SK-N-SH treated with all-trans-retinoic acid at 6 μM for 48 hours (cell line): ENCODE data around the gene DLAT.
A peak's percentile ranks its signal among the peaks of the same experiment; 100 is the strongest.

Source experiments
- ATAC-seq: fragments of 200-7000 bp; cut with Tn5 transposase; 3 replicates; pipeline ENCODE4 v1.9.1; 2020; ENCODE audit warnings: mild to moderate bottlenecking, moderate library complexity
- ARNTL ChIP-seq: fragments of 450-650 bp; formaldehyde crosslinking; IDR thresholded peaks from 2 replicates; pipeline ENCODE4 v1.5.0; 2020; ENCODE audit warnings: low read depth, mild to moderate bottlenecking, moderate library complexity, borderline replicate concordance
- CSDC2 ChIP-seq: fragments of 250-450 bp; sonication (Bioruptor Pico); IDR thresholded peaks from 2 replicates; pipeline ENCODE4 v1.5.0; 2020; ENCODE audit warnings: mild to moderate bottlenecking, moderate library complexity
- ESRRG ChIP-seq: fragments of 250-450 bp; sonication (Bioruptor Pico); IDR thresholded peaks from 2 replicates; pipeline ENCODE4 v1.6.1; 2021; ENCODE audit warnings: mild to moderate bottlenecking
- GLIS3 ChIP-seq: fragments of 250-450 bp; sonication (Bioruptor Pico); IDR thresholded peaks from 2 replicates; pipeline ENCODE4 v1.5.0; 2020; ENCODE audit warnings: mild to moderate bottlenecking, moderate library complexity
- ISL1 ChIP-seq: fragments of 250-450 bp; sonication (Bioruptor Pico); IDR thresholded peaks from 2 replicates; pipeline ENCODE4 v2.1.2; 2022; ENCODE audit warnings: mild to moderate bottlenecking, moderate library complexity
- OSR1 ChIP-seq: fragments of 250-450 bp; sonication (Bioruptor Pico); IDR thresholded peaks from 2 replicates; pipeline ENCODE4 v1.8.0; 2022; ENCODE audit warnings: moderate library complexity, mild to moderate bottlenecking, inconsistent platforms
- PPARA ChIP-seq: fragments of 250-450 bp; sonication (Bioruptor Pico); IDR thresholded peaks from 2 replicates; pipeline ENCODE4 v1.5.0; 2020; ENCODE audit warnings: mild to moderate bottlenecking, borderline replicate concordance
- RARB ChIP-seq: fragments of 250-450 bp; sonication (Bioruptor Pico); IDR thresholded peaks from 2 replicates; pipeline ENCODE4 v1.8.0; 2021; ENCODE audit warnings: mild to moderate bottlenecking, moderate library complexity
- SNAI2 ChIP-seq: fragments of 250-450 bp; sonication (Bioruptor Pico); IDR thresholded peaks from 2 replicates; pipeline ENCODE4 v1.5.0; 2020; ENCODE audit warnings: mild to moderate bottlenecking, moderate library complexity
- TCF4 ChIP-seq: fragments of 250-450 bp; sonication (Bioruptor Pico); IDR thresholded peaks from 2 replicates; pipeline ENCODE4 v1.8.0; 2021; ENCODE audit warnings: mild to moderate bottlenecking, moderate library complexity, borderline replicate concordance
- TOX ChIP-seq: fragments of 250-450 bp; sonication (Bioruptor Pico); IDR thresholded peaks from 2 replicates; pipeline ENCODE4 v1.8.0; 2021; ENCODE audit warnings: mild to moderate bottlenecking, moderate library complexity, borderline replicate concordance
- ZC3H10 ChIP-seq: fragments of 250-450 bp; sonication (Bioruptor Pico); IDR thresholded peaks from 2 replicates; pipeline ENCODE4 v1.5.1; 2021; ENCODE audit warnings: mild to moderate bottlenecking, moderate library complexity
- ZFP3 ChIP-seq: fragments of 250-450 bp; sonication (Bioruptor Pico); IDR thresholded peaks from 2 replicates; pipeline ENCODE4 v1.5.0; 2020; ENCODE audit warnings: mild to moderate bottlenecking, moderate library complexity
- ZFP30 ChIP-seq: fragments of 450-650 bp; formaldehyde crosslinking; IDR thresholded peaks from 2 replicates; pipeline ENCODE4 v1.5.0; 2022; ENCODE audit warnings: mild to moderate bottlenecking, moderate library complexity
- ZNF565 ChIP-seq: fragments of 450-650 bp; formaldehyde crosslinking; conservative IDR thresholded peaks from 2 replicates; pipeline ENCODE4 v1.5.0; 2020; ENCODE audit warnings: low read depth, mild to moderate bottlenecking, moderate library complexity
- ZNF70 ChIP-seq: fragments of 450-650 bp; formaldehyde crosslinking; IDR thresholded peaks from 2 replicates; pipeline ENCODE4 v1.5.0; 2020; ENCODE audit warnings: mild to moderate bottlenecking, moderate library complexity
- ZNF8 ChIP-seq: fragments of 450-650 bp; formaldehyde crosslinking; IDR thresholded peaks from 2 replicates; pipeline ENCODE4 v1.5.0; 2020; ENCODE audit warnings: mild to moderate bottlenecking, moderate library complexity
- TF ChIP-seq, protein P1 (sequence below): fragments of 250-450 bp; sonication (Bioruptor Pico); IDR thresholded peaks from 2 replicates; pipeline ENCODE4 v1.8.0; 2020; ENCODE audit warnings: mild to moderate bottlenecking, moderate library complexity, borderline replicate concordance
- TF ChIP-seq, protein P2 (sequence below): fragments of 250-450 bp; sonication (Bioruptor Pico); IDR thresholded peaks from 2 replicates; pipeline ENCODE4 v1.5.1; 2021; ENCODE audit warnings: mild to moderate bottlenecking, moderate library complexity
- TF ChIP-seq, protein P3 (sequence below): fragments of 250-450 bp; sonication (Bioruptor Pico); IDR thresholded peaks from 2 replicates; pipeline ENCODE4 v1.5.1; 2020; ENCODE audit warnings: low read depth, mild to moderate bottlenecking, moderate library complexity
- TF ChIP-seq, protein P4 (sequence below): fragments of 250-450 bp; sonication (Bioruptor Pico); IDR thresholded peaks from 2 replicates; pipeline ENCODE4 v1.5.0; 2020; ENCODE audit warnings: mild to moderate bottlenecking, moderate library complexity

Gene DLAT

DNA sequence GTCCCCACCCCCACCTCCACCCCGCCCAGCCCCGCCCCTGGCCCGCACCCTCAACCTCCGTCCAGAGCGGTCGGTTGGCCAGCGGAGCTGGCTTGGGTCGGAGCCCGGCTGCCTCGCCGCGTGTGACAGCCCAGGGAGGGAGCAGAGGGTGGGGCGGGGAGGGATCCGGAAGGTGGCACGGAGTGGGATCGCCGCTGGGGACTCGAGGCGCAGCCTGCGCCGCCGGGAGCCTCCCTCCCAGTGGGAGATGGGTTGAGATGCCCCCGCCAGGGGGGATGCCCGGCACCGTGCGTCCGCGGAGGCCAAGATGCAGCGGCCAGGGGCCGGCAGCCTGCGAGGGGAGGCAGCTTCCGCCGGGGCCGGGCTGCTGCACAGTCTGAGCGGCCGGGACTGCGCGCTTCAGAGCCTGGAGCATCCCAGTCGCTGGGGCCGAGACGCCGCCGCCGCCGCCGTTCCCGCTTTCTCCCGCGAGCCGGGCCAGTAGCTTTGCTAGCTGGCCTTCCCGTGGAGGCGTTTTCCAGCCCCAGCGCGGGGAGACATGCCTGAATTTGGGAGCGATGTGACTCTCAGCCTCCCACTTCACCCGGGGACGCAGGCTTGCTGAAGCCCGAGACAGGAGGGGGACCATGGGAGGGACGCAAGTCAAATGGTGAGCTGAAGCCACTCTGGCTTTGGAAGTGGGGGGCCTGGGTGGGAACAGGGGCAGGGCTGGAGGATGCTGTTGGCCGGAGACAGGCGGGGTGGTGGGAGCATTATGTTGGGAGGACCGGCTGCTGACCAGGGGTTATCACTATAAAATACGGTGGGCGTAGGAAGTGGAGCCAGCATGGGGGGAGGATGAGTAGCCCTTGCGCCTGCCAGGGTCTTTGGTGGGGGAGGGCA, 47.8 kb upstream of the DLAT start:
- TF ChIP-seq, protein P1, sequence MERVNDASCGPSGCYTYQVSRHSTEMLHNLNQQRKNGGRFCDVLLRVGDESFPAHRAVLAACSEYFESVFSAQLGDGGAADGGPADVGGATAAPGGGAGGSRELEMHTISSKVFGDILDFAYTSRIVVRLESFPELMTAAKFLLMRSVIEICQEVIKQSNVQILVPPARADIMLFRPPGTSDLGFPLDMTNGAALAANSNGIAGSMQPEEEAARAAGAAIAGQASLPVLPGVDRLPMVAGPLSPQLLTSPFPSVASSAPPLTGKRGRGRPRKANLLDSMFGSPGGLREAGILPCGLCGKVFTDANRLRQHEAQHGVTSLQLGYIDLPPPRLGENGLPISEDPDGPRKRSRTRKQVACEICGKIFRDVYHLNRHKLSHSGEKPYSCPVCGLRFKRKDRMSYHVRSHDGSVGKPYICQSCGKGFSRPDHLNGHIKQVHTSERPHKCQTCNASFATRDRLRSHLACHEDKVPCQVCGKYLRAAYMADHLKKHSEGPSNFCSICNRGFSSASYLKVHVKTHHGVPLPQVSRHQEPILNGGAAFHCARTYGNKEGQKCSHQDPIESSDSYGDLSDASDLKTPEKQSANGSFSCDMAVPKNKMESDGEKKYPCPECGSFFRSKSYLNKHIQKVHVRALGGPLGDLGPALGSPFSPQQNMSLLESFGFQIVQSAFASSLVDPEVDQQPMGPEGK (CRISPR knock-in tag) = no peak
- no peak for TF ChIP-seq ZC3H10 (CRISPR knock-in tag)
- TF ChIP-seq ZFP3 (CRISPR knock-in tag) = no peak
- TF ChIP-seq ZNF8 (CRISPR knock-in tag) = no peak
- no peak for TF ChIP-seq TCF4 (CRISPR knock-in tag)
- no peak for TF ChIP-seq CSDC2 (CRISPR knock-in tag)
- no peak for TF ChIP-seq SNAI2 (CRISPR knock-in tag)
- TF ChIP-seq, protein P2, sequence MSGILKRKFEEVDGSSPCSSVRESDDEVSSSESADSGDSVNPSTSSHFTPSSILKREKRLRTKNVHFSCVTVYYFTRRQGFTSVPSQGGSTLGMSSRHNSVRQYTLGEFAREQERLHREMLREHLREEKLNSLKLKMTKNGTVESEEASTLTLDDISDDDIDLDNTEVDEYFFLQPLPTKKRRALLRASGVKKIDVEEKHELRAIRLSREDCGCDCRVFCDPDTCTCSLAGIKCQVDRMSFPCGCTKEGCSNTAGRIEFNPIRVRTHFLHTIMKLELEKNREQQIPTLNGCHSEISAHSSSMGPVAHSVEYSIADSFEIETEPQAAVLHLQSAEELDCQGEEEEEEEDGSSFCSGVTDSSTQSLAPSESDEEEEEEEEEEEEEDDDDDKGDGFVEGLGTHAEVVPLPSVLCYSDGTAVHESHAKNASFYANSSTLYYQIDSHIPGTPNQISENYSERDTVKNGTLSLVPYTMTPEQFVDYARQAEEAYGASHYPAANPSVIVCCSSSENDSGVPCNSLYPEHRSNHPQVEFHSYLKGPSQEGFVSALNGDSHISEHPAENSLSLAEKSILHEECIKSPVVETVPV (CRISPR knock-in tag) = no peak
- TF ChIP-seq RARB = no peak
- no peak for TF ChIP-seq ZNF565 (CRISPR knock-in tag)
- no peak for TF ChIP-seq ISL1 (CRISPR knock-in tag)
- TF ChIP-seq PPARA (CRISPR knock-in tag) = no peak
- no peak for TF ChIP-seq ARNTL
- no peak for TF ChIP-seq TOX (CRISPR knock-in tag)
- TF ChIP-seq, protein P3, sequence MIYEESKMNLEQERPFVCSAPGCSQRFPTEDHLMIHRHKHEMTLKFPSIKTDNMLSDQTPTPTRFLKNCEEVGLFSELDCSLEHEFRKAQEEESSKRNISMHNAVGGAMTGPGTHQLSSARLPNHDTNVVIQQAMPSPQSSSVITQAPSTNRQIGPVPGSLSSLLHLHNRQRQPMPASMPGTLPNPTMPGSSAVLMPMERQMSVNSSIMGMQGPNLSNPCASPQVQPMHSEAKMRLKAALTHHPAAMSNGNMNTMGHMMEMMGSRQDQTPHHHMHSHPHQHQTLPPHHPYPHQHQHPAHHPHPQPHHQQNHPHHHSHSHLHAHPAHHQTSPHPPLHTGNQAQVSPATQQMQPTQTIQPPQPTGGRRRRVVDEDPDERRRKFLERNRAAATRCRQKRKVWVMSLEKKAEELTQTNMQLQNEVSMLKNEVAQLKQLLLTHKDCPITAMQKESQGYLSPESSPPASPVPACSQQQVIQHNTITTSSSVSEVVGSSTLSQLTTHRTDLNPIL (CRISPR knock-in tag) = no peak
- TF ChIP-seq OSR1 (CRISPR knock-in tag) = no peak
- TF ChIP-seq, protein P4, sequence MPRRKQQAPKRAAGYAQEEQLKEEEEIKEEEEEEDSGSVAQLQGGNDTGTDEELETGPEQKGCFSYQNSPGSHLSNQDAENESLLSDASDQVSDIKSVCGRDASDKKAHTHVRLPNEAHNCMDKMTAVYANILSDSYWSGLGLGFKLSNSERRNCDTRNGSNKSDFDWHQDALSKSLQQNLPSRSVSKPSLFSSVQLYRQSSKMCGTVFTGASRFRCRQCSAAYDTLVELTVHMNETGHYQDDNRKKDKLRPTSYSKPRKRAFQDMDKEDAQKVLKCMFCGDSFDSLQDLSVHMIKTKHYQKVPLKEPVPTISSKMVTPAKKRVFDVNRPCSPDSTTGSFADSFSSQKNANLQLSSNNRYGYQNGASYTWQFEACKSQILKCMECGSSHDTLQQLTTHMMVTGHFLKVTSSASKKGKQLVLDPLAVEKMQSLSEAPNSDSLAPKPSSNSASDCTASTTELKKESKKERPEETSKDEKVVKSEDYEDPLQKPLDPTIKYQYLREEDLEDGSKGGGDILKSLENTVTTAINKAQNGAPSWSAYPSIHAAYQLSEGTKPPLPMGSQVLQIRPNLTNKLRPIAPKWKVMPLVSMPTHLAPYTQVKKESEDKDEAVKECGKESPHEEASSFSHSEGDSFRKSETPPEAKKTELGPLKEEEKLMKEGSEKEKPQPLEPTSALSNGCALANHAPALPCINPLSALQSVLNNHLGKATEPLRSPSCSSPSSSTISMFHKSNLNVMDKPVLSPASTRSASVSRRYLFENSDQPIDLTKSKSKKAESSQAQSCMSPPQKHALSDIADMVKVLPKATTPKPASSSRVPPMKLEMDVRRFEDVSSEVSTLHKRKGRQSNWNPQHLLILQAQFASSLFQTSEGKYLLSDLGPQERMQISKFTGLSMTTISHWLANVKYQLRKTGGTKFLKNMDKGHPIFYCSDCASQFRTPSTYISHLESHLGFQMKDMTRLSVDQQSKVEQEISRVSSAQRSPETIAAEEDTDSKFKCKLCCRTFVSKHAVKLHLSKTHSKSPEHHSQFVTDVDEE = no peak
- ATAC-seq = peak; percentile 89

DNA sequence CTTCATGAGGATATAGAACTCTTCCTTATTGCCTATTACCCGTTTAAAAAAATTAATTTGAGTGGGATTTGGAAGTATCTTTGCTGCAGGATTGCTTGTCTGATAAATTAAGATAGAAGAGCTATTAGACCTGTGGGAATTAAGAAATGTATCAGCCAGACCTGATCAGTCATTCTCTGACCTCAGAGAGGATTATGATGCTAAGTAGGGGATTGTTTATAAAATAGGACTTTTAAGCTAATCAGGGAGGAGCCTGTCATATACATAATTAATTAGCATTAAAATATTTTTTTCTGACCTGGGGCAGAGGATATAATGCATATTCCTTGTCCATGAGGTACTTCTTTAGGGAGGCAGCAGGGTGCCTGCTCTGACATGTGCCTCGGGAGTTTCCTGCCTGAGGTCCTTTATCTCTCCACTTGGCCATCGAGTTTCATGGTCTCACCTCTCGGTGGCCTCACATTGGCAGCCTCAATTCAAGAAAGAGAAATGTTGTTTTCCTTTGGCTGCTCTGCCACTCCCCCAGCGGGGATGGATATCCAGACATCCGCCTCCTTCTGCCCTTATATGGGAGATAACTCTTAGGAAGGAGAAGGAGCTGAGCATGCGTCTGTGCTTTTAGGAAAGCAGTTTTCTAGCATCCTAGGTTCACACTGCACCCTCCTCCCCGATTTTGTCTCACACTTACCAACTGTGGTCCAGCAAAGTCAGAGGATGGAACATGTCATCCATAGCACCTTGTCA, 47.0 kb upstream of the DLAT start:
- ATAC-seq = peak; percentile 74
- TF ChIP-seq ZFP30 (no peak), ZNF70 (CRISPR knock-in tag) (no peak), GLIS3 (no peak), RARB (no peak)

DNA sequence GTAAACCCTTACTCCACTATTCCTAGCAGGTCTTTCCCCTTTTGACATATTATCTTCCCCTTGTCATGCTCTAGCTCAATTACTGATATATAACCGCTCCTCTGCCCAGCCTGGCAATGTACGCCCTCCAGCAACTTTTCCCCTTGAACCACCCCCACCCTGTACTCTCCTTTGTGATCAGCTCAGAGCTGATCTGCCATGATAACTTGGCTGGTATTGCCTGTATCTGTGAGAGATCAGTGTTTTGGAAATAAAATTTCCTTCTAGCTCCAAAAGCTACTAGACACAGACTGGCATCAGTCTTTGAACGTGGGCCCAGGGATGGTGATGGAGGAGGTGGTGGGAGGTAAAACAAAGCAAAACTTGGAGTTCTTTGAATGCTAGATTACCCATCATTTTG, 45.1 kb upstream of the DLAT start:
- ATAC-seq = no peak
- TF ChIP-seq ZNF565 (CRISPR knock-in tag) = no peak
- TF ChIP-seq OSR1 (CRISPR knock-in tag) = no peak
- TF ChIP-seq ZFP30 = no peak
- TF ChIP-seq ZNF70 (CRISPR knock-in tag) = no peak
- TF ChIP-seq ZC3H10 (CRISPR knock-in tag) = no peak
- no peak for TF ChIP-seq ZFP3 (CRISPR knock-in tag)
- TF ChIP-seq, protein P2 (CRISPR knock-in tag) = no peak
- no peak for TF ChIP-seq ARNTL
- no peak for TF ChIP-seq TCF4 (CRISPR knock-in tag)
- no peak for TF ChIP-seq CSDC2 (CRISPR knock-in tag)
- TF ChIP-seq, protein P3 (CRISPR knock-in tag) = no peak
- no peak for TF ChIP-seq ESRRG (CRISPR knock-in tag)
- TF ChIP-seq SNAI2 (CRISPR knock-in tag) = no peak
- no peak for TF ChIP-seq RARB
- no peak for TF ChIP-seq TOX (CRISPR knock-in tag)
- no peak for TF ChIP-seq ZNF8 (CRISPR knock-in tag)
- TF ChIP-seq GLIS3 = no peak
- TF ChIP-seq, protein P4 = no peak
